LNCaP clone FGC (cell line): Measurements from ENCODE around the gene TEF.

Source experiments
- DNase-seq: peaks from one replicate; pipeline ENCODE4 v3.0.0-alpha.2; 2011; ENCODE audit warnings: low read depth
- H3K4me3 ChIP-seq: 2 replicates; pipeline ENCODE4 v1.5.1; 2011; ENCODE audit warnings: mild to moderate bottlenecking, low read depth, low read length, control low read depth
- CTCF ChIP-seq: IDR thresholded peaks from 2 replicates; pipeline ENCODE4 v1.5.1; 2012; ENCODE audit warnings: mild to moderate bottlenecking; ENCODE audit not compliant: control insufficient read depth, insufficient read depth; ENCODE audit errors: extremely low read depth

TEF gene

GRCh38 chr22:41339823-41340222 lies 41.9 kb upstream of the TEF start:
- no peak for TF ChIP-seq CTCF
- no peak overlapping the region for H3K4me3 ChIP-seq
- DNase-seq, result no peak

- TF ChIP-seq CTCF, result no peak
- no peak for DNase-seq
- no peak overlapping the region for H3K4me3 ChIP-seq
Observed at GRCh38 chr22:41340357-41340756, 41.4 kb upstream of the TEF start.

- DNase-seq, result no peak
- TF ChIP-seq CTCF, result no peak
- H3K4me3 ChIP-seq, result no peak overlapping the region
Observed at GRCh38 chr22:41341012-41341411, 40.7 kb upstream of the TEF start.

- DNase-seq, result no peak
- TF ChIP-seq CTCF, result no peak
Observed at GRCh38 chr22:41341990-41342389, 39.8 kb upstream of the TEF start.

GRCh38 chr22:41343300-41343699 lies 38.4 kb upstream of the TEF start:
- DNase-seq, result no peak
- TF ChIP-seq CTCF, result no peak
- H3K4me3 ChIP-seq, result no peak overlapping the region

More at GRCh38 chr22:41341990-41342389, 39.8 kb upstream of the TEF start:
- H3K4me3 ChIP-seq, result no peak overlapping the region

GRCh38 chr22:41343717-41344116 lies 38.0 kb upstream of the TEF start:
- TF ChIP-seq CTCF, result no peak
- DNase-seq, result no peak
- H3K4me3 ChIP-seq, result no peak overlapping the region

- TF ChIP-seq CTCF, result no peak
- no peak overlapping the region for H3K4me3 ChIP-seq
- no peak for DNase-seq
Observed at GRCh38 chr22:41344189-41344788, 37.5 kb upstream of the TEF start.
